SJCRH30 (cell line): ENCODE data around the gene TMTC2. TPM values are rescaled to one million over a fixed set of nuclear protein-coding genes. Genes with fewer than 3 reads are reported as not detected.

ENCODE experiments used
- DNase-seq, 2 experiments: peaks; one replicate each; pipeline ENCODE4 v3.0.0-alpha.2; 2015 to 2020
- H3K27ac ChIP-seq: fragments of 250-450 bp; sonication (Bioruptor Pico); 2 replicates; pipeline ENCODE4 v1.5.1; 2020; ENCODE audit warnings: mild to moderate bottlenecking, moderate library complexity
- H3K27me3 ChIP-seq: fragments of 250-450 bp; sonication (Bioruptor Pico); 2 replicates; pipeline ENCODE4 v1.5.1; 2020; ENCODE audit warnings: mild to moderate bottlenecking, moderate library complexity
- H3K36me3 ChIP-seq: fragments of 250-450 bp; sonication (Bioruptor Pico); 2 replicates; pipeline ENCODE4 v1.5.1; 2020; ENCODE audit warnings: mild to moderate bottlenecking, moderate library complexity
- H3K4me1 ChIP-seq: fragments of 250-450 bp; sonication (Bioruptor Pico); 2 replicates; pipeline ENCODE4 v1.5.1; 2020; ENCODE audit warnings: mild to moderate bottlenecking, moderate library complexity
- H3K4me3 ChIP-seq: fragments of 250-450 bp; sonication (Bioruptor Pico); 2 replicates; pipeline ENCODE4 v1.5.1; 2020; ENCODE audit warnings: mild to moderate bottlenecking, moderate library complexity
- H3K9me3 ChIP-seq: fragments of 250-450 bp; sonication (Bioruptor Pico); replicated peaks from 2 replicates; pipeline ENCODE4 v1.5.1; 2020; ENCODE audit warnings: mild to moderate bottlenecking, moderate library complexity
- total RNA-seq: library from RNA; depleted of rRNA; stranded (reverse); fragments of >200 nt; shearing (Covaris generic); gene quantifications from 2 replicates; pipeline ENCODE4 v1.2.3, GENCODE V29; 2014

TMTC2 gene
- total RNA-seq, 1 experiment from 2014 or later: 6.5 TPM

- DNase-seq: no peak
- Histone ChIP-seq H3K27me3 (no peaks in the 10 kb centered on the region), H3K9me3 (no peaks in the 10 kb centered on the region), H3K36me3 (no peaks in the 10 kb centered on the region), H3K4me1 (no peaks in the 10 kb centered on the region), H3K4me3 (no peak overlapping the region), H3K27ac (no peak overlapping the region)
These were observed 470.9 kb downstream of the TMTC2 start for GRCh38 chr12:83157604-83158003.

- Histone ChIP-seq H3K9me3 (no peaks in the 10 kb centered on the region), H3K4me1 (no peaks in the 10 kb centered on the region), H3K27ac (no peak overlapping the region), H3K4me3 (no peak overlapping the region), H3K36me3 (no peaks in the 10 kb centered on the region), H3K27me3 (no peaks in the 10 kb centered on the region)
- no peak for DNase-seq
These were observed 472.0 kb downstream of the TMTC2 start for GRCh38 chr12:83158613-83159207.

GRCh38 chr12:83161456-83161855 is 474.8 kb downstream of the TMTC2 start:
- Histone ChIP-seq H3K4me3 (no peak overlapping the region), H3K27me3 (no peaks in the 10 kb centered on the region), H3K27ac (no peak overlapping the region), H3K36me3 (no peaks in the 10 kb centered on the region), H3K4me1 (no peaks in the 10 kb centered on the region), H3K9me3 (no peaks in the 10 kb centered on the region)
- no peak for DNase-seq

- Histone ChIP-seq H3K9me3 (no peaks in the 10 kb centered on the region), H3K36me3 (no peaks in the 10 kb centered on the region), H3K27ac (no peak overlapping the region), H3K4me1 (no peaks in the 10 kb centered on the region), H3K27me3 (no peaks in the 10 kb centered on the region), H3K4me3 (no peak overlapping the region)
- DNase-seq: no peak
These were observed 482.0 kb downstream of the TMTC2 start for GRCh38 chr12:83168751-83169150.

GRCh38 chr12:83172441-83172840 is 485.7 kb downstream of the TMTC2 start:
- Histone ChIP-seq H3K27ac (no peak overlapping the region), H3K4me1 (no peaks in the 10 kb centered on the region)
- DNase-seq: no peak

GRCh38 chr12:83172866-83173649 is 486.4 kb downstream of the TMTC2 start:
- H3K27ac ChIP-seq: no peak overlapping the region
- no peaks in the 10 kb centered on the region for H3K36me3 ChIP-seq
- H3K4me3 ChIP-seq: no peak overlapping the region

More at GRCh38 chr12:83172441-83172840, 485.7 kb downstream of the TMTC2 start:
- no peak overlapping the region for H3K4me3 ChIP-seq
- no peaks in the 10 kb centered on the region for H3K9me3 ChIP-seq
- H3K36me3 ChIP-seq: no peaks in the 10 kb centered on the region
- no peaks in the 10 kb centered on the region for H3K27me3 ChIP-seq

GRCh38 chr12:83179999-83180398 is 493.3 kb downstream of the TMTC2 start:
- Histone ChIP-seq H3K4me1 (no peaks in the 10 kb centered on the region), H3K36me3 (no peaks in the 10 kb centered on the region), H3K4me3 (no peak overlapping the region), H3K27me3 (no peaks in the 10 kb centered on the region), H3K9me3 (no peaks in the 10 kb centered on the region), H3K27ac (no peak overlapping the region)
- DNase-seq: no peak

More at GRCh38 chr12:83172866-83173649, 486.4 kb downstream of the TMTC2 start:
- no peaks in the 10 kb centered on the region for H3K4me1 ChIP-seq
- DNase-seq: no peak
- no peaks in the 10 kb centered on the region for H3K9me3 ChIP-seq
- no peaks in the 10 kb centered on the region for H3K27me3 ChIP-seq

GRCh38 chr12:83181074-83181473 is 494.4 kb downstream of the TMTC2 start:
- no peak overlapping the region for H3K4me3 ChIP-seq
- no peak overlapping the region for H3K27ac ChIP-seq
- DNase-seq: no peak
- no peaks in the 10 kb centered on the region for H3K9me3 ChIP-seq
- H3K27me3 ChIP-seq: no peaks in the 10 kb centered on the region
- H3K36me3 ChIP-seq: no peaks in the 10 kb centered on the region
- H3K4me1 ChIP-seq: no peaks in the 10 kb centered on the region

- Histone ChIP-seq H3K4me3 (no peak overlapping the region), H3K27me3 (no peaks in the 10 kb centered on the region), H3K9me3 (no peaks in the 10 kb centered on the region), H3K36me3 (no peaks in the 10 kb centered on the region), H3K27ac (no peak overlapping the region), H3K4me1 (no peaks in the 10 kb centered on the region)
- DNase-seq: no peak
These were observed 496.4 kb downstream of the TMTC2 start for GRCh38 chr12:83183132-83183531.
